Measurements from ENCODE around the gene ETV1. TPM values are rescaled to one million over a fixed set of nuclear protein-coding genes. Genes with fewer than 3 reads are reported as not detected.

The ETV1 gene
- total RNA-seq, 1 experiment from 2014 or later = 45.9 TPM

GRCh38 chr7:13948019-13948801, 41.3 kb downstream of the ETV1 start:
- intact Hi-C loops (cut with micrococcal nuclease; ENCODE audit: unreplicated experiment) = no loop called here
- no TSS peak for BruUV-seq (replicated peaks)
- no peak overlapping the region for H3K4me3 Mint-ChIP-seq (ENCODE audit: low read depth, unreplicated experiment)
- no peaks in the 10 kb centered on the region for H3K4me1 Mint-ChIP-seq (ENCODE audit: low read depth, unreplicated experiment)
- CTCF ChIA-PET = no interaction called here
- no peak for TF ChIP-seq CTCF (IDR thresholded peaks at IDR 0.05; ENCODE audit: unreplicated experiment)
- H3K9me3 Mint-ChIP-seq (ENCODE audit: low read depth, unreplicated experiment) = no peaks in the 10 kb centered on the region
- H3K36me3 Mint-ChIP-seq (ENCODE audit: insufficient read depth, unreplicated experiment) = no peaks in the 10 kb centered on the region
- DNase-seq = no peak
- H3K27ac Mint-ChIP-seq (ENCODE audit: unreplicated experiment) = no peak overlapping the region
- H3K27me3 Mint-ChIP-seq (ENCODE audit: unreplicated experiment) = no peaks in the 10 kb centered on the region

- CTCF ChIA-PET = no interaction called here
Observed at GRCh38 chr7:13947535-13947934, 41.9 kb downstream of the ETV1 start.

DNA sequence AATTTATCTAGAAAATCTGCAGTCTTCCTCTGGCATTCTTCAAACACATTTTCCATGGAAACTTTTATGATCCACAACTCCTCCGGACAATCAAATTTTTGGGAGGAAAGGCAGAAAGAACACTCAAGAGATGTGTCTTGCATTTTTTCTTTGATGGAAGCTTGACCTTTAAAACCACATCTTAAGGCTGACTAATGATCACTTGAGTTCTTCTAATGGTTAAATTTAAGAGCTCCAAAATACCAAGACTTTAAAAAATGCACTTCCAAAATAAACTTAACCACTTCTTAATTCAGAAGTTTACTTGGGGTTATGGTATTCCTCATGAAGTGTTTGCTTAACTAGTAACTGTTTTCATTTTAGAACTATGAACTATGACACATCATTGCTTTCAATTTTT, 43.3 kb downstream of the ETV1 start:
- no peak for TF ChIP-seq CTCF (IDR thresholded peaks at IDR 0.05; ENCODE audit: unreplicated experiment)
- no peak overlapping the region for H3K27ac Mint-ChIP-seq (ENCODE audit: unreplicated experiment)
- no peak overlapping the region for H3K4me3 Mint-ChIP-seq (ENCODE audit: low read depth, unreplicated experiment)
- H3K9me3 Mint-ChIP-seq (ENCODE audit: low read depth, unreplicated experiment) = no peaks in the 10 kb centered on the region
- no TSS peak for BruUV-seq (replicated peaks)
- CTCF ChIA-PET = interaction anchor here (0.9 kb wide), 1 partner anchor 43 kb away, joined by 3 read pairs; no protein-coding TSS in a partner anchor
- no peaks in the 10 kb centered on the region for H3K36me3 Mint-ChIP-seq (ENCODE audit: insufficient read depth, unreplicated experiment)
- DNase-seq = no peak
- no peaks in the 10 kb centered on the region for H3K27me3 Mint-ChIP-seq (ENCODE audit: unreplicated experiment)
- intact Hi-C loops (cut with micrococcal nuclease; ENCODE audit: unreplicated experiment) = no loop called here
- H3K4me1 Mint-ChIP-seq (ENCODE audit: low read depth, unreplicated experiment) = no peaks in the 10 kb centered on the region

More at GRCh38 chr7:13947535-13947934, 41.9 kb downstream of the ETV1 start:
- no peak for DNase-seq
- no TSS peak for BruUV-seq (replicated peaks)
- no peak for TF ChIP-seq CTCF (IDR thresholded peaks at IDR 0.05; ENCODE audit: unreplicated experiment)
- Mint-ChIP-seq H3K27ac (ENCODE audit: unreplicated experiment) (no peak overlapping the region), H3K4me1 (ENCODE audit: low read depth, unreplicated experiment) (no peaks in the 10 kb centered on the region), H3K9me3 (ENCODE audit: low read depth, unreplicated experiment) (no peaks in the 10 kb centered on the region), H3K4me3 (ENCODE audit: low read depth, unreplicated experiment) (no peak overlapping the region), H3K27me3 (ENCODE audit: unreplicated experiment) (no peaks in the 10 kb centered on the region), H3K36me3 (ENCODE audit: insufficient read depth, unreplicated experiment) (no peaks in the 10 kb centered on the region)
- intact Hi-C loops (cut with micrococcal nuclease; ENCODE audit: unreplicated experiment) = no loop called here

- Mint-ChIP-seq H3K4me3 (ENCODE audit: low read depth, unreplicated experiment) (no peak overlapping the region), H3K27me3 (ENCODE audit: unreplicated experiment) (no peaks in the 10 kb centered on the region), H3K36me3 (ENCODE audit: insufficient read depth, unreplicated experiment) (no peaks in the 10 kb centered on the region), H3K9me3 (ENCODE audit: low read depth, unreplicated experiment) (no peaks in the 10 kb centered on the region), H3K4me1 (ENCODE audit: low read depth, unreplicated experiment) (no peaks in the 10 kb centered on the region), H3K27ac (ENCODE audit: unreplicated experiment) (no peak overlapping the region)
- no peak for TF ChIP-seq CTCF (IDR thresholded peaks at IDR 0.05; ENCODE audit: unreplicated experiment)
- DNase-seq = no peak
- CTCF ChIA-PET = no interaction called here
- BruUV-seq (replicated peaks) = no TSS peak
- intact Hi-C loops (cut with micrococcal nuclease; ENCODE audit: unreplicated experiment) = no loop called here
Observed at GRCh38 chr7:13945670-13946069, 43.8 kb downstream of the ETV1 start.

Measured in Calu3 (cell line).